K562 (cell line): ENCODE data around the gene TGFB1I1. TPM values are rescaled to one million over a fixed set of nuclear protein-coding genes. Genes with fewer than 3 reads are reported as not detected.

Experiments
- ATAC-seq: fragments of 200-7000 bp; cut with Tn5 transposase; 3 replicates; pipeline ENCODE4 v1.9.1; 2020; ENCODE audit warnings: moderate library complexity
- BruUV-seq: library from RNA; stranded (reverse); fragments of 400-500 nt; replicated peaks from 2 replicates; lab custom pipeline; 2021; lab: Mats Ljungman, UMichigan
- CTCF ChIA-PET: fragments of 300-600 bp; formaldehyde crosslinking; extraction: SDS; loops from one replicate; lab custom pipeline; 2021; ENCODE audit warnings: low intra/inter-chr PET ratio; lab: Yijun Ruan, JAX
- POLR2A ChIA-PET: fragments of 300-600, 350-650 bp; sonication (Branson Sonifier 250); formaldehyde crosslinking; extraction: SDS; loops from one replicate; lab custom pipeline; 2021; ENCODE audit warnings: antibody characterized with exemption, inconsistent platforms; lab: Yijun Ruan, JAX
- DNase-seq, 4 experiments: peaks; one replicate each; pipeline versions ENCODE4 v3.0.0 to v3.0.0-alpha.2; 2011 to 2018; ENCODE audit warnings: low spot score in 3 of 4, mixed read lengths in 3 of 4; ENCODE audit errors: extremely low read depth in 1 of 4
- FAIRE-seq: peaks from 2 replicates; lab custom pipeline; 2011; peaks lifted over from hg19 to GRCh38; lab: Jason Lieb, UNC
- H2AFZ ChIP-seq: 2 replicates; pipeline ENCODE4 v1.6.0; 2011; ENCODE audit warnings: low read depth, low read length, control low read depth, inconsistent platforms
- H3K27ac ChIP-seq: fragments of 200-600 bp; 3 replicates; pipeline ENCODE4 v1.8.0; 2011; ENCODE audit warnings: low read depth, mild to moderate bottlenecking, control low read depth, inconsistent platforms, low read length, moderate library complexity, mixed read lengths; ENCODE audit errors: extremely low read depth
- H3K27me3 ChIP-seq, 2 experiments: fragments of 300-600 bp in 1 of 2; 2 replicates in 1 of 2; 3 replicates in 1 of 2; pipeline versions ENCODE4 v1.6.0 to v1.8.0; 2011; ENCODE audit warnings: inconsistent platforms in 2 of 2, low read length in 2 of 2, mild to moderate bottlenecking in 1 of 2, mixed read lengths in 1 of 2, moderate library complexity in 1 of 2; ENCODE audit not compliant: control insufficient read depth in 2 of 2, insufficient read depth in 2 of 2
- H3K36me3 ChIP-seq: fragments of 300-600 bp; 3 replicates; pipeline ENCODE4 v1.8.0; 2011; ENCODE audit warnings: mild to moderate bottlenecking, low read length, inconsistent platforms; ENCODE audit not compliant: control insufficient read depth, insufficient read depth
- H3K4me1 ChIP-seq, 2 experiments: fragments of 200-600 bp in 1 of 2; replicated peaks in 1 of 2; 2 replicates in 1 of 2; 3 replicates in 1 of 2; pipeline versions ENCODE4 v1.5.1 to v1.8.0; 2011; ENCODE audit warnings: inconsistent platforms in 2 of 2, low read length in 2 of 2, mild to moderate bottlenecking in 1 of 2, mixed read lengths in 1 of 2, moderate library complexity in 1 of 2; ENCODE audit not compliant: control insufficient read depth in 2 of 2, insufficient read depth in 2 of 2
- H3K4me2 ChIP-seq: 2 replicates; pipeline ENCODE4 v1.6.1; 2011; ENCODE audit warnings: low read length, control low read depth, inconsistent platforms, mixed read lengths; ENCODE audit not compliant: insufficient read depth
- H3K4me3 ChIP-seq: fragments of 200-600 bp; sonication (generic), shearing (Covaris generic); 2 replicates; pipeline ENCODE4 v1.5.1; 2016; ENCODE audit warnings: control low read depth, inconsistent platforms
- H3K79me2 ChIP-seq: fragments of 200-600 bp; 3 replicates; pipeline ENCODE4 v1.8.0; 2011; ENCODE audit warnings: low read length, inconsistent platforms; ENCODE audit not compliant: control insufficient read depth, insufficient read depth
- H3K9ac ChIP-seq, 2 experiments: 2 replicates each; pipeline versions ENCODE4 v1.6.0 to v1.6.1; 2011; ENCODE audit warnings: low read depth in 2 of 2, low read length in 2 of 2, control low read depth in 1 of 2, inconsistent platforms in 1 of 2, mild to moderate bottlenecking in 1 of 2, mixed read lengths in 1 of 2; ENCODE audit not compliant: insufficient read depth in 1 of 2
- H3K9me1 ChIP-seq: one replicate; pipeline ENCODE4 v1.6.0; 2011; ENCODE audit warnings: inconsistent platforms, mild to moderate bottlenecking, low read length, moderate library complexity; ENCODE audit not compliant: control insufficient read depth, insufficient read depth
- H3K9me3 ChIP-seq: replicated peaks from 2 replicates; pipeline ENCODE4 v1.5.1; 2011; ENCODE audit warnings: low read depth, low read length, inconsistent platforms; ENCODE audit not compliant: control insufficient read depth, insufficient read depth
- H4K20me1 ChIP-seq: replicated peaks from 2 replicates; pipeline ENCODE4 v1.6.1; 2011; ENCODE audit warnings: low read length, inconsistent platforms, mixed read lengths; ENCODE audit not compliant: control insufficient read depth, insufficient read depth
- AFF4 ChIP-seq: sonication (generic); formaldehyde crosslinking; IDR thresholded peaks from 2 replicates; pipeline ENCODE4 v1.8.0; 2023; ENCODE audit warnings: mild to moderate bottlenecking, missing genetic modification reagents
- RBM25 ChIP-seq: fragments of 200-400 bp; formaldehyde crosslinking; IDR thresholded peaks from 2 replicates; pipeline ENCODE4 v1.6.1; 2018; ENCODE audit warnings: low read length, low read depth, moderate library complexity; ENCODE audit not compliant: severe bottlenecking
- WGBS: fragments of 100-300 bp; shearing (Covaris generic); methylation state at CpG from one replicate; pipeline ENCODE4 v1.1.6; 2016; ENCODE audit warnings: low coverage, mixed read lengths; ENCODE audit not compliant: insufficient coverage; ENCODE audit errors: missing lambda C conversion rate; 5-methylcytosine and 5-hydroxymethylcytosine counted together
- in situ Hi-C: fragments of 300-500 bp; cut with MboI; formaldehyde crosslinking; loops from 4 replicates; pipeline ENCODE4 v1.15.0; 2018; ENCODE audit warnings: inconsistent platforms, mixed read lengths
- intact Hi-C: fragments of 100-400 bp; cut with micrococcal nuclease; formaldehyde crosslinking; loops from 2 replicates; pipeline ENCODE4 v1.14.2; 2022
- polyA plus RNA-seq, 8 experiments: library from polyadenylated mRNA; depleted of rRNA in 4 of 8; stranded (reverse) in 5 of 8; unstranded in 3 of 8; fragments of >200 nt; fragmentation: Nextera tagmentation in 2 of 8; fragmentation: Illumina TruSeq in 1 of 8; extraction: Ambion mirVana in 2 of 8; extraction: Trizol in 1 of 8; gene quantifications; 2 replicates each; pipeline versions ENCODE4 v1.2.1 to v1.2.3, GENCODE V29; 2011 to 2014; ENCODE audit warnings: inconsistent platforms in 1 of 8, missing spikeins in 1 of 8
- total RNA-seq, 7 experiments: library from RNA; depleted of rRNA in 6 of 7; stranded (reverse); fragments of >200 nt in 6 of 7; fragmentation: Illumina TruSeq in 2 of 7; extraction: Trizol in 2 of 7; gene quantifications; 2 replicates each; pipeline versions ENCODE4 v1.2.1 to v1.2.3, GENCODE V29; 2011 to 2021; ENCODE audit warnings: low replicate concordance in 1 of 7

TGFB1I1 gene
- total and polyA plus RNA-seq, 9 of the 15 experiments (the other 6 are each of a cell fraction or from before 2014, with no cell fraction given) = 0.04 to 0.91 (median 0.19) TPM

GRCh38 chr16:31428638-31429247 lies 43.2 kb upstream of the TGFB1I1 start:
- Histone ChIP-seq H3K79me2 (no peaks in the 10 kb centered on the region), H3K4me2 (no peak overlapping the region), H2AFZ (no peak overlapping the region), H3K9me3 (no peaks in the 10 kb centered on the region), H3K36me3 (no peaks in the 10 kb centered on the region), H4K20me1 (no peaks in the 10 kb centered on the region), H3K9me1 (no peaks in the 10 kb centered on the region), H3K27ac (no peak overlapping the region), H3K4me1 (peaks cover 0 to 12% of the 10 kb centered on the region in 2 experiments; a peak in 2 of 5 replicates), H3K9ac (no peak overlapping the region), H3K27me3 (peaks cover 6 to 11% of the 10 kb centered on the region in 2 experiments; a peak in 4 of 5 replicates), H3K4me3 (no peak overlapping the region)
- CTCF ChIA-PET = no interaction called here
- no TSS peak for BruUV-seq
- in situ Hi-C loops = loop anchor here (25.0 kb wide), 1 partner anchor 441 kb away; the partner anchor contains the start of gene HSD3B7
- POLR2A ChIA-PET = interaction anchor here (0.6 to 1.2 kb wide), 3 partner anchors 12 to 444 kb away, joined by 3 read pairs; partner anchors contain the start of gene HSD3B7
- DNase-seq = no peak
- FAIRE-seq = no peak
- intact Hi-C loops = no loop called here
- ATAC-seq = no peak
- 9% methylated on average over 7 of the region's 7 CpGs for WGBS
- TF ChIP-seq AFF4 (no peak), RBM25 (peak; percentile 12)
